DND-41 (cell line): Measurements from ENCODE around the gene LYRM1.

ENCODE experiments used
- EZH2 ChIP-seq: IDR thresholded peaks from 3 replicates; pipeline ENCODE4 v1.6.1; 2012; ENCODE audit warnings: borderline replicate concordance, low read depth, mild to moderate bottlenecking, moderate library complexity, low read length, inconsistent platforms; ENCODE audit not compliant: severe bottlenecking
- TF ChIP-seq, protein P1 (sequence below): IDR thresholded peaks from 2 replicates; pipeline ENCODE4 v1.5.1; 2012; ENCODE audit warnings: borderline replicate concordance, low read length, moderate library complexity, mild to moderate bottlenecking; ENCODE audit not compliant: poor library complexity, severe bottlenecking; ENCODE audit errors: extremely low read depth

DNA sequence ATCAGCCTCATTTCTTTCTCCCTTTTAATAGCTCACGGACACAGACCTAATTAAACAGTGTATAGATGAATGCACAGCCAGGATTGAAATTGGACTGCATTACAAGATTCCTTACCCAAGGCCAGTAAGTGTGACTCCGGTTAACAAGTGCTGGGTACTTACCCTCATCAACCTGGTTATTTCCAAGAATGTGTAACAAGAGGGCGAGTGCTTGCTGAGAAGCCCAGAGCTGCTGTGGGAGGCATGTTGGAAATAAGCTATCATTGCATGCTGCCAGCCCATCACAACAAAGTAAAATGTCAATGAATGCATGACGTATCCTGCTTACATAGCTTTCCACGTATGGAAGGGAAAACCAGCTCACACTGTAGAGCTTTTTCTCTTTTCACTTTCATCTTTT lies 19.5 kb downstream of the LYRM1 start:
- no peak for TF ChIP-seq EZH2
- TF ChIP-seq, protein P1, sequence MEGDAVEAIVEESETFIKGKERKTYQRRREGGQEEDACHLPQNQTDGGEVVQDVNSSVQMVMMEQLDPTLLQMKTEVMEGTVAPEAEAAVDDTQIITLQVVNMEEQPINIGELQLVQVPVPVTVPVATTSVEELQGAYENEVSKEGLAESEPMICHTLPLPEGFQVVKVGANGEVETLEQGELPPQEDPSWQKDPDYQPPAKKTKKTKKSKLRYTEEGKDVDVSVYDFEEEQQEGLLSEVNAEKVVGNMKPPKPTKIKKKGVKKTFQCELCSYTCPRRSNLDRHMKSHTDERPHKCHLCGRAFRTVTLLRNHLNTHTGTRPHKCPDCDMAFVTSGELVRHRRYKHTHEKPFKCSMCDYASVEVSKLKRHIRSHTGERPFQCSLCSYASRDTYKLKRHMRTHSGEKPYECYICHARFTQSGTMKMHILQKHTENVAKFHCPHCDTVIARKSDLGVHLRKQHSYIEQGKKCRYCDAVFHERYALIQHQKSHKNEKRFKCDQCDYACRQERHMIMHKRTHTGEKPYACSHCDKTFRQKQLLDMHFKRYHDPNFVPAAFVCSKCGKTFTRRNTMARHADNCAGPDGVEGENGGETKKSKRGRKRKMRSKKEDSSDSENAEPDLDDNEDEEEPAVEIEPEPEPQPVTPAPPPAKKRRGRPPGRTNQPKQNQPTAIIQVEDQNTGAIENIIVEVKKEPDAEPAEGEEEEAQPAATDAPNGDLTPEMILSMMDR, result no peak
